IPS-18c (cell line): ENCODE data around the gene SOD1.
"Not testable (repeated sequence)": the region's sequence is repeated elsewhere in the genome, so short reads cannot be mapped to it uniquely, and the experiment has no call there.

ENCODE experiments used
- H3K4me3 ChIP-seq: 2 replicates; pipeline ENCODE4 v1.7.0; 2013; ENCODE audit warnings: low read depth, mild to moderate bottlenecking, low read length, moderate library complexity; ENCODE audit not compliant: insufficient read depth
- H3K9me3 ChIP-seq: one replicate; pipeline ENCODE4 v1.6.1; 2013; ENCODE audit warnings: mild to moderate bottlenecking, low read length, moderate library complexity; ENCODE audit not compliant: control insufficient read depth, insufficient read depth

The SOD1 gene

DNA sequence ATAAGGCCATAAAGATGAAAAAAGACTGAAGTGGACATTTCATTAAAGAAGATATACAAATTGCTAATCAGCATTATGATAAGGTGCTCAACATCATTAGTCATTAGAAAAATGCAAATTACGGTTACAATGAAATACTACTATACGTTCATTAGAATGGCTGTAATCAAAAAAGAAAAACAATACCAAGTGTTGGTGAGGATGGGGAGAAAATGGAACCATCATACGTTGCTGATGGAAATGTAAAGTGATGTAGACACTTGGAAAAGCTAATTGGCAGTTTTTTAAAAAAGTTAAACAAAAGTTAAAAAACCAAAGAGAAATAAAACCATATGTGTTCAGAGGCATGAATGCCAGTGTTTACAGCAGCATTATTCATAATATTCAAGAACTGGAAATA is 8.6 kb upstream of the SOD1 start:
- no peak overlapping the region for H3K4me3 ChIP-seq
- no peaks in the 10 kb centered on the region for H3K9me3 ChIP-seq

DNA sequence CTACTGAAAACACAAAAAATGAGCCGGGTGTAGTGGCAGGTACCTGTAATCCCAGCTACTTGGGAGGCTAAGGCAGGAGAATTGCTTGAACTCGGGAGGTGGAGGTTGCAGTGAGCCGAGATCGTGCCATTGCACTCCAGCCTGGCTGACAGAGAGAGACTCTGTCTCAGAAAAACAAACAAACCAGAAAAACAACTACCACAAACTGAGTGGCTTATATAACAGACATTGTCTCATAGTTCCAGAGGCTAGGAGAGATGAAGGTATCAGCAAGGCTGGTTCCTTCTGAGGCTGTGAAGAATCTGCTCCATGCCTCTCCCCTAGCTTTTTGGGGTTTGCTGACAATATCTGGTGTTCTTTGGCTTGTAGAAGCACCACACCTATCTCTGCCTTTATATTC is 8.0 kb upstream of the SOD1 start:
- not testable (repeated sequence) for H3K9me3 ChIP-seq, H3K4me3 ChIP-seq

DNA sequence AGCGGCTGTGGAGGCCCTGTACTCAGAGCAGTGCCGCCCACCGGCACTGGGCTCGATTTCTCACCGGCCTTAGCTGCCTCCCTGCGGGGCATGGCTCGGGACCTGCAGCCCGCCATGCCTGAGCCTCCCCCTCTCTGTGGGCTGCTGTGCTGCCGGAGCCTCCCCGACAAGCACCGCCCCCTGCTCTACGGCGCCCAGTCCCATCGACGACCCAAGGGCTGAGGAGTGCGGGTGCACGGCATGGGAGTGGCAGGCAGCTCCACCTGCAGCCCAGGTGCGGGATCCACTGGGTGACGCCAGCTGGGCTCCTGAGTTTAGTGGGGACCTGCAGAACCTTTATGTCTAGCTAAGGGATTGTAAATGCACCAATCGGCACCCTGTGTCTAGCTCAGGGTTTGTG is 5.2 kb upstream of the SOD1 start:
- no peaks in the 10 kb centered on the region for H3K9me3 ChIP-seq
- H3K4me3 ChIP-seq: no peak overlapping the region

DNA sequence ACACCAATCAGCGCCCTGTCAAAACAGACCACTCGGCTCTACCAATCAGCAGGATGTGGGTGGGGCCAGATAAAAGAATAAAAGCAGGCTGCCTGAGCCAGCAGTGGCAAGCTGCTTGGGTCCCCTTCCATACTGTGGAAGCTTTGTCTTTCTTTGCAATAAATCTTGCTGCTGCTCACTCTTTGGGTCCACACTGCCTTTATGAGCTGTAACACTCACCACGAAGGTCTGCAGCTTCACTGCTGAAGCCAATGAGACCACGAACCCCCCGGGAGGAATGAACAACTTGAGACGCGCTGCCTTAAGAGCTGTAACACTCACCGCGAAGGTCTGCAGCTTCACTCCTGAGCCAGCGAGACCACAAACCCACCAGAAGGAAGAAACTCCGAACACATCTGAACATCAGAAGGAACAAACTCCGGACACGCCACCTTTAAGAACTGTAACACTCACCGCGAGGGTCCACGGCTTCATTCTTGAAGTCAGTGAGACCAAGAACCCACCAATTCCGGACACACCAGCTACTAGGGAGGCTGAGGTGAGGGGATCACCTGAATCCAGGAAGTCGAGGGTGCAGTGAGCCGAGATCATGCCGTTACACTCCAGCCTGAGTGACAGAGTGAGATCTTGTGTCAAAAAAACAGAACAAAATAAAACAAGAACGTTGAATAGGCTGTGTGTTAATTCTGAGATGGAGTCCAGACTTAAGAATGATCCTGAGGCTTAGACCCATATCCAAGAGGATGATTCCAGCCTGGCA is 4.5 kb upstream of the SOD1 start:
- H3K9me3 ChIP-seq: not testable (repeated sequence)

DNA sequence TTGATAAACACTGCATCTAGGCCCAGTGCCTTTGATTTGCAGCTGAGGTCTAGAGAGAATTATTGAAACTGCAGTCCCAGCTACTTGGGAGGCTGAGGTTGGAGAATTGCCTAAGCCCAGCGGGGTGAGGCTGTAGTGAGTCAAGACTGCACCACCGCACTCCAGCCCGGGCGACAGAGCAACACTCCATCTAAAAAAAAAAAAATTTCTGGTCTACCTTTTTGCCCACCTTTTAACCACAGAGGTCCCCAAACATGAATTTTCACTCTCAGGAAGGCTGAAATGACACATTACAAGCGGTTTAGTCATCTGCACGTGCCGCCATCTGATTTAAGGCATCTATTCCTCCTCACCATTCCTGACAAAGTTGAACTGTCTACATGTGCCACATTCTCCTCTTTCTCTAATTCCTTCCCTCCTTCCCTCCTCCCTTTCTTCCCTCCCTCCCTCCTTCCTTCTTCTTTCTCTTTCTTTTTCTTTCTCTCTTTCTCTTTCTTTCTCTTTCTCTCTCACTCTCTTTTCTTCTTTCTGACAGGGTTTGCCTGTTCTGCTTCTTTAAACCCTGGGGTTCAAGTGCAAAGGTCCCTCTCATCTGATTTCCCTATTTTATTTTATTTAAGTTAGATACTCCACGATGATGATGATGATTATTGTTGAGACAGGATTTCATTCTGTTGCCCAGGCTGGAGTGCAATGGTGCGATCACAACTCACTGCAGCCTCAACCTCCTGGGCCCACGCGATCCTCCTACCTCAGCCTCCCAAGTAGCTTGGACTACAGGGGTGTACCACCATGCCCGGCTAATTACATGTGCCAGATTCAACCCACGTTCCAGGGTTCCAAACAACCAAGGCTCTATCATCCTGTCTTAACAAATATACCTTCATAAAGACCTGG is 3.0 kb upstream of the SOD1 start:
- Histone ChIP-seq H3K4me3 (no peak overlapping the region), H3K9me3 (no peaks in the 10 kb centered on the region)

More for the DNA sequence above, 4.5 kb upstream of the SOD1 start:
- not testable (repeated sequence) for H3K4me3 ChIP-seq

DNA sequence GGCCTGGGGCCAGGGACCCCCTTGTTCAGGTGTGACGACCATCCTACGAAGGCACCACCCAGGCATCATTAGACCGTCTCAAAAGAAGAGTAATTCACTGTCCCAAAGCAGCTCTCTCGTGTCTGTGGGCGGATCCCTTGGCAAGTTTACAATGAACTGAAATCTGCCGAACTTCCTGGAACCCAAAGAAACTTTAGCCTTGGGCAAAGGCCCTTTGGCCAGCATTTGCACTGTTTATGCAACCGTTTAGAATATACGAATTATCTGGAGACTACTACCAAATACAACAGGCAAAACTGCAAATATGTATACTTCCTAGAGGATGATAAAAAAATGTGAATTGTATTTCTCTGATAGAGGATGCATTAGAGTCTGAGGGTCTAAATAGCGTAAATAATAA is 1.4 kb upstream of the SOD1 start:
- no peaks in the 10 kb centered on the region for H3K9me3 ChIP-seq

GRCh38 chr21:31659286-31659535 is 282 bp upstream of the SOD1 start:
- Histone ChIP-seq H3K9me3 (peaks cover 3% of the 10 kb centered on the region), H3K4me3 (peak overlapping the region; percentile 89; the same call in 1 of the 2 replicates)

More for the DNA sequence above, 1.4 kb upstream of the SOD1 start:
- no peak overlapping the region for H3K4me3 ChIP-seq

- peak overlapping the region; percentile 89 for H3K4me3 ChIP-seq
- H3K9me3 ChIP-seq: peaks cover 3% of the 10 kb centered on the region
Observed at GRCh38 chr21:31660259-31660565, 719 bp downstream of the SOD1 start.

GRCh38 chr21:31660591-31660990 is 1.1 kb downstream of the SOD1 start:
- Histone ChIP-seq H3K9me3 (peaks cover 3% of the 10 kb centered on the region), H3K4me3 (peak overlapping the region; percentile 89)

GRCh38 chr21:31663584-31664249 is 4.2 kb downstream of the SOD1 start:
- peaks cover 3% of the 10 kb centered on the region for H3K9me3 ChIP-seq
- no peak overlapping the region for H3K4me3 ChIP-seq

DNA sequence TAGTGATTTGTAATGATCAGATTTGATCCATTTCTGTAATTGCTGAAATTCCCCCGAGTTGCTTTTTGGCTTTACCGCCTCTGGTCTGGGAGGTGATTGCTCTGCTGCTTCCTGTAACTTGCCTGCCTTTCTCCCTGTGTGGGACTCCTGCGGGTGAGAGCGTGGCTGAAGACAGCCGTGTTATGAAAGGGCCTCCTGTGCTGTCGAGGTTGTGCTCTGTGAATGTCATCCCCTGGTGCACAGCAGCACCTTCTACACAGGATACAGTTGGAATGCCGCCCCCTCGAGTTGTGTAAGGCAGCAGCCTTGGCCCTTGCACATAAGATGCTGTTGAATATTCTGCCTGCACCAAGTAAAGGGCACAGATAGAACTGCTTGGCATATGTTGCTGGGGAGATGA is 5.9 kb downstream of the SOD1 start:
- H3K4me3 ChIP-seq: no peak overlapping the region

GRCh38 chr21:31665869-31666268 is 6.4 kb downstream of the SOD1 start:
- not testable (repeated sequence) for H3K4me3 ChIP-seq

More for the DNA sequence above, 5.9 kb downstream of the SOD1 start:
- peaks cover 3% of the 10 kb centered on the region for H3K9me3 ChIP-seq

DNA sequence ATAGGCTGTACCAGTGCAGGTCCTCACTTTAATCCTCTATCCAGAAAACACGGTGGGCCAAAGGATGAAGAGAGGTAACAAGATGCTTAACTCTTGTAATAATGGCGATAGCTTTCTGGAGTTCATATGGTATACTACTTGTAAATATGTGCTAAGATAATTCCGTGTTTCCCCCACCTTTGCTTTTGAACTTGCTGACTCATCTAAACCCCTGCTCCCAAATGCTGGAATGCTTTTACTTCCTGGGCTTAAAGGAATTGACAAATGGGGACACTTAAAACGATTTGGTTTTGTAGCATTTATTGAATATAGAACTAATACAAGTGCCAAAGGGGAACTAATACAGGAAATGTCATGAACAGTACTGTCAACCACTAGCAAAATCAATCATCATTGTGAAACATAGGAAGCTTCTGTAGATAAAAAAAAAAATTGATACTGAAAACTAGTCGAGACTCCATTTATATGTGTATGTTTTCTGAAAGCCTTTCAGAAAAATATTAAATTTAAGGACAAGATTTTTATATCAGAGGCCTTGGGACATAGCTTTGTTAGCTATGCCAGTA is 7.0 kb downstream of the SOD1 start:
- H3K4me3 ChIP-seq: no peak overlapping the region
- peaks cover 3% of the 10 kb centered on the region for H3K9me3 ChIP-seq

More at GRCh38 chr21:31665869-31666268, 6.4 kb downstream of the SOD1 start:
- not testable (repeated sequence) for H3K9me3 ChIP-seq

DNA sequence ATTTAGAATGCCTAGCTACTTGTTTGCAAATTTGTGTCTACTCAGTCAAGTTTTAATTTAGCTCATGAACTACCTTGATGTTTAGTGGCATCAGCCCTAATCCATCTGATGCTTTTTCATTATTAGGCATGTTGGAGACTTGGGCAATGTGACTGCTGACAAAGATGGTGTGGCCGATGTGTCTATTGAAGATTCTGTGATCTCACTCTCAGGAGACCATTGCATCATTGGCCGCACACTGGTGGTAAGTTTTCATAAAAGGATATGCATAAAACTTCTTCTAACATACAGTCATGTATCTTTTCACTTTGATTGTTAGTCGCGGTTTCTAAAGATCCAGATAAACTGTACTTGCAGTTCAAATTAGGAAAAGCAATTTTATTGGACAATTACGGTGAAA is 7.6 kb downstream of the SOD1 start:
- Histone ChIP-seq H3K4me3 (no peak overlapping the region), H3K9me3 (peaks cover 3% of the 10 kb centered on the region)

DNA sequence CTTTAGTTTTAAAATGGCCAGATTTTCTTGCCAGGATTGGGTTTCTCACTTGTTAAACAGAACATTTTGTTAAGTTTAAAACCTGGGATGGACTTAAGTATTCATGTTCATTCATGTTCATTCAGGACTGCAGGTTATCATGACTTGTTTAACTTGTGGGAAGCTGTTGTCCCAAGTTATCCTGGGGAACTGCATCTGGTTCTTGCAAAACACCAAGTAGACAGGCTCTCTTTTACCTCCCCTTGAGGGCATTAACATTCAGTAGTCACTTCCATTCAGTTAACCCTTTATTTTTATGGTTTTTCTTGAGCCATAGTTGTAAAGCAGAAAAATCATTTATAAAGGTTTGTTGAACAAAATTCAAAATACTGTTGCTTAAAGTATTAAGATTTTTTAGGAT is 8.1 kb downstream of the SOD1 start:
- peaks cover 3% of the 10 kb centered on the region for H3K9me3 ChIP-seq
- H3K4me3 ChIP-seq: no peak overlapping the region

DNA sequence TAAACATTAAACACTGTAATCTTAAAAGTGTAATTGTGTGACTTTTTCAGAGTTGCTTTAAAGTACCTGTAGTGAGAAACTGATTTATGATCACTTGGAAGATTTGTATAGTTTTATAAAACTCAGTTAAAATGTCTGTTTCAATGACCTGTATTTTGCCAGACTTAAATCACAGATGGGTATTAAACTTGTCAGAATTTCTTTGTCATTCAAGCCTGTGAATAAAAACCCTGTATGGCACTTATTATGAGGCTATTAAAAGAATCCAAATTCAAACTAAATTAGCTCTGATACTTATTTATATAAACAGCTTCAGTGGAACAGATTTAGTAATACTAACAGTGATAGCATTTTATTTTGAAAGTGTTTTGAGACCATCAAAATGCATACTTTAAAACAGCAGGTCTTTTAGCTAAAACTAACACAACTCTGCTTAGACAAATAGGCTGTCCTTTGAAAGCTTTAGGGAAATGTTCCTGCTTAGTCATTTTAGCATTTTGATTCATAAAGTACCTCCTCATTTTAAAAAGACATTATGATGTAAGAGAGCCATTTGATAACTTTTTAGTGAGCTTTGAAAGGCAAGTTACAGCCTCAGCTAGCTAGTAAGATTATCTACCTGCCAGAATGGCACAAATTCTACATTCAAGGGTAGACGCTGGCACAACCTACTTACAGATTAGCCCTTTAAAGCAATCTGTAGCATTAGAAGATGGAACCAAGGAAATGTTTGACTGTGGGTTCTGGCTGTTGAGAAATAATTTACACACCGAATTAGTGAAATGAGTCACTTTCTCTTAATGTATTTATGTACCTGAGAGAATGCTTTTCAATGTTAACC is 9.4 kb downstream of the SOD1 start:
- peaks cover 1% of the 10 kb centered on the region for H3K9me3 ChIP-seq
- no peak overlapping the region for H3K4me3 ChIP-seq

DNA sequence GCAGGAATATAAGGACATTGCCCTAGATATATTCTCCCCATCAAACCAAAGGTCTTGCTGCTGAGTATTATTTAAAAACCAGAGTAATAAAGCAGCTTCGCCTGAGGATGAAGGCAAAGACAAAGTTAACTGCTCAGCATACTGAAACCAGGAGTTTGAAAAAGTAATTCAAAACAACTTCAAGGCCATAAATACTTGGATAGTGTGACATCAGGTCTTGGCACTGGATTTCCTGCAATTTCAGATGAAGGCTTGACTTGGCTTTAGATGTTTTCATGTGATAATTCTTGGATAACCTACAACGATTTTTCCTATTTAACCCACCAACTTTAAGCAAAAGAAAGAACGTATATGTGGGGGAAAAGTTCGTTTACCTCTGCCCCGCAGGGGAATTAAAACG is 10.6 kb downstream of the SOD1 start:
- no peak overlapping the region for H3K4me3 ChIP-seq
- H3K9me3 ChIP-seq: no peaks in the 10 kb centered on the region
